HUES64 (cell line): ENCODE data around the gene TCF21.
"Not testable (repeated sequence)": the region's sequence is repeated elsewhere in the genome, so short reads cannot be mapped to it uniquely, and the experiment has no call there.

Experiments
- H3K27ac ChIP-seq: 2 replicates; pipeline ENCODE4 v1.7.0; 2013; ENCODE audit warnings: low read depth, low read length, inconsistent platforms
- H3K27me3 ChIP-seq: 2 replicates; pipeline ENCODE4 v1.6.1; 2013; ENCODE audit warnings: mild to moderate bottlenecking, low read length; ENCODE audit not compliant: insufficient read depth
- H3K36me3 ChIP-seq: 2 replicates; pipeline ENCODE4 v1.6.1; 2013; ENCODE audit warnings: mild to moderate bottlenecking, low read length; ENCODE audit not compliant: insufficient read depth
- H3K4me1 ChIP-seq: 2 replicates; pipeline ENCODE4 v1.6.1; 2013; ENCODE audit warnings: mild to moderate bottlenecking, low read length, moderate library complexity; ENCODE audit not compliant: insufficient read depth
- H3K4me3 ChIP-seq: 2 replicates; pipeline ENCODE4 v1.5.1; 2013; ENCODE audit warnings: mild to moderate bottlenecking, low read length, moderate library complexity
- H3K9ac ChIP-seq: 2 replicates; pipeline ENCODE4 v1.6.1; 2013; ENCODE audit warnings: mild to moderate bottlenecking, low read depth, low read length
- H3K9me3 ChIP-seq: 2 replicates; pipeline ENCODE4 v1.6.1; 2013; ENCODE audit warnings: low read depth, low read length; ENCODE audit not compliant: insufficient read depth
- WGBS: fragments of 150-250, 120-280 bp; methylation state at CpG from one replicate; pipeline ENCODE4 v1.1.7; 2013; ENCODE audit warnings: missing lambda C conversion rate; 5-methylcytosine and 5-hydroxymethylcytosine counted together

Gene TCF21

DNA sequence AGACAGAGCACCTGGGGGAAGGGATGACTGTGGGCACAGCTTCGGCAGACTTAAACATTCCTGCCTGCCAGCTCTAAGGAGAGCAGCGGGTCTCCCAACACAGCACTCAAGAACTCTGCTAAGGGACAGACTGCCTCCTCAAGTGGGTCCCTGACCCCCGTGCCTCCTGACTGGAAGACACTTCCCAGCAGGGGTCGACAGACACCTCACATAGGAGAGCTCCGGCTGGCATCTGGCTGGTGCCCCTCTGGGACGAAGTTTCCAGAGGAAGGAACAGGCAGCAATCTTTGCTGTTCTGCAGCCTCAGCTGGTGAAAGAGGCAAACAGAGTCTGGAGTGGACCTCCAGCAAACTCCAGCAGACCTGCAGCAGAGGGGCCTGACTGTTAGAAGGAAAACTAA is 42.3 kb downstream of the TCF21 start:
- WGBS: 86% methylated on average over 6 of the region's 6 CpGs

DNA sequence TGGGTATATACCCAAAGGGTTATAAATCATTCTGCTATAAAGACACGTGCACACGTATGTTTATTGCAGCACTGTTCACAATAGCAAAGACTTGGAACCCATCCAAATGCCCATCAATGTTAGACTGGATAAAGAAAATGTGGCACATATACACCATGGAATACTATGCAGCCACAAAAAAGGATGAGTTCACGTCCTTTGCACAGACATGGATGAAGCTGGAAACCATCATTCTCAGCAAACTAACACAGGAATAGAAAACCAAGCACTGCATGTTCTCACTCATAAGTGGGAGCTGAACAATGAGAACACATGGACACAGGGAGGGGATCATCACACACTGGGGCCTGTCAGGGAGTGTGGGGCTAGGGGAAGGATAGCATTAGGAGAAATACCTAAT is 47.4 kb downstream of the TCF21 start:
- not testable (repeated sequence) for H3K36me3 ChIP-seq, H3K9me3 ChIP-seq, H3K27ac ChIP-seq, H3K27me3 ChIP-seq, H3K4me1 ChIP-seq, H3K4me3 ChIP-seq, H3K9ac ChIP-seq
- WGBS: 96% methylated on average over 3 of the region's 3 CpGs

More for the DNA sequence above, 42.3 kb downstream of the TCF21 start:
- H3K4me3 ChIP-seq, H3K27ac ChIP-seq, H3K9me3 ChIP-seq, H3K27me3 ChIP-seq, H3K9ac ChIP-seq, H3K4me1 ChIP-seq, H3K36me3 ChIP-seq: not testable (repeated sequence)

DNA sequence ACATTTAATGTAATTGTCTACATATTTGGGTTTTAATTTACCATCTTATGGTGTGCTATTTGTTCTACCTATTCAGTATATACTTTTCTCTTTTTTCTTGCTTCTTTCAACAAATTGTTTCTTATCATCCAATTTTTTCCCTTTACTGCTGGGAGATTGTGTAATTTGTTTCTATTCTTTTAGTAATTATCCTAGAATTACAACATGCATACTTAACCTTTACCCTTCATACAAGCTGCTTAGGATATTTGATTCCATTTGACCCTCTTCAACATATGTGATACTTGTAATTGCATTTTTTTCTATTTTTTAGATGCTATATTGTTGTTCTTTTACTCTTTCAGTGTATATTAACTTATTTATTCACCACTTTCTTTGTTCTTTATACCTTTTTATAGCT is 49.0 kb downstream of the TCF21 start:
- Histone ChIP-seq H3K4me3 (no peak overlapping the region), H3K9ac (no peak overlapping the region), H3K9me3 (no peaks in the 10 kb centered on the region), H3K4me1 (no peaks in the 10 kb centered on the region), H3K36me3 (no peaks in the 10 kb centered on the region), H3K27me3 (no peaks in the 10 kb centered on the region), H3K27ac (no peak overlapping the region)

GRCh38 chr6:133938533-133938932 is 49.6 kb downstream of the TCF21 start:
- H3K9ac ChIP-seq: no peak overlapping the region
- H3K4me1 ChIP-seq: no peaks in the 10 kb centered on the region
- no peak overlapping the region for H3K4me3 ChIP-seq
- H3K9me3 ChIP-seq: no peaks in the 10 kb centered on the region
- H3K27ac ChIP-seq: no peak overlapping the region
- H3K27me3 ChIP-seq: no peaks in the 10 kb centered on the region
- no CpG with 5 or more reads among the region's 1 CpG for WGBS
- H3K36me3 ChIP-seq: no peaks in the 10 kb centered on the region

DNA sequence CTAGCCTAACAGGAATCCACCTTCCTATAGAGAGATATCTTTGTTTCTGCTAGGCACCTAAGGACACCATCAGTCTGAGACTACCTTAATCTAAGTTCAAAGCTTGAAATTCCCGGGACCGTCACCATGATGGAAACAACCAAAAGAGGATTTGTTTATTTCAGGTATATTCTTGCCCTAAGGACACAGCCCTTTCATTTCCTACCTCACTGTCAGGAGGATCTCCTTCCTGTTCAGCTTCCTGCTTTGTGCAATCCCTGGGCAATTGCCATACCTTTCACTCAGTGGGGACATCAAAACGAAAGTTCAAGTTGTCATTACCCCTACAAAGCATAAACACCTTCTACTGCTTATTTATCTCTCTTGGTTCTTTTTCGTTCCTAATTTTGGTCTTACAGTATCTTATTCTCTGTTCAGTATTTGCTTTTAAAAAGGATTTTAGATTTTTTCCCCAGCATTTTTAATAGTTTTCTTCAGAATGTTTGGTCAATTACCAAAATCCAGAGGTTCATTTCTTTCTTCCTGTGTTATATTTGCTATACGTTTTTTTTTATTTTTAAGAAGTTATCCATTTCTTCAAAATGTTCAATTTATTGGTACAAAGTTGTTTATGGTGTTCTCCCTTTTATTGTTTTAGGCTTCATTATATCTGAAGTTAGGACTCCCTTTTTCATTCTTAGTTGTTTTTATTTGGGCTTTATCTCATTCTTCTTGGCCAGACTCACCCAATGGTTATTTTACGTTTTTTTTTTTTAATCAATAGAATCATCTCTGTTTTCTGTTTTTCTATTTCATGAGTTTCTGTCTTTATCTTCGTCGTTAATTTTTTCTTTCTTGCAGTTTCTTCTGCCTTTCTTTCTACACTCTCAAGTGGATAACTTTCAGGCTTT is 51.1 kb downstream of the TCF21 start:
- no peak overlapping the region for H3K9ac ChIP-seq
- H3K9me3 ChIP-seq: no peaks in the 10 kb centered on the region
- H3K27me3 ChIP-seq: no peaks in the 10 kb centered on the region
- 90% methylated on average over 7 of the region's 8 CpGs for WGBS
- no peak overlapping the region for H3K4me3 ChIP-seq
- H3K27ac ChIP-seq: no peak overlapping the region
- H3K36me3 ChIP-seq: no peaks in the 10 kb centered on the region
- no peaks in the 10 kb centered on the region for H3K4me1 ChIP-seq
